ENCODE results near the gene ACSL3.
A peak's percentile ranks its signal among the peaks of the same experiment; 100 is the strongest.

Gene ACSL3

GRCh38 chr2:222904557-222905258 lies 43.9 kb downstream of the ACSL3 start:
- peaks cover 34% of the 10 kb centered on the region for H3K36me3 ChIP-seq (ENCODE audit: insufficient read depth, low read length)
- no peak overlapping the region for H3K9ac ChIP-seq (ENCODE audit: low read length)
- H3K27ac ChIP-seq (ENCODE audit: low read depth, low read length, poor library complexity, severe bottlenecking), result no peak overlapping the region
- H3K4me3 ChIP-seq (ENCODE audit: low read depth, low read length, poor library complexity, severe bottlenecking), result no peak overlapping the region
- no peak overlapping the region for H3K4me2 ChIP-seq (ENCODE audit: low read length)
- H3K9me3 ChIP-seq (ENCODE audit: low read length), result no peaks in the 10 kb centered on the region
- H3K9me2 ChIP-seq (ENCODE audit: low read depth, low read length), result no peaks in the 10 kb centered on the region
- no peaks in the 10 kb centered on the region for H3F3A ChIP-seq (ENCODE audit: insufficient read depth, low read length)
- peaks cover 18% of the 10 kb centered on the region for H3K4me1 ChIP-seq (ENCODE audit: insufficient read depth, low read length, severe bottlenecking)
- H4K20me1 ChIP-seq (ENCODE audit: insufficient read depth, low read length), result no peaks in the 10 kb centered on the region
- no peak overlapping the region for H2AFZ ChIP-seq (ENCODE audit: low read length)
- no peaks in the 10 kb centered on the region for H3K79me2 ChIP-seq (ENCODE audit: insufficient read depth, low read length)
- TF ChIP-seq EZH2 (IDR thresholded peaks at IDR 0.05; ENCODE audit: borderline replicate concordance, low read length), result no peak
- TF ChIP-seq, protein P1, sequence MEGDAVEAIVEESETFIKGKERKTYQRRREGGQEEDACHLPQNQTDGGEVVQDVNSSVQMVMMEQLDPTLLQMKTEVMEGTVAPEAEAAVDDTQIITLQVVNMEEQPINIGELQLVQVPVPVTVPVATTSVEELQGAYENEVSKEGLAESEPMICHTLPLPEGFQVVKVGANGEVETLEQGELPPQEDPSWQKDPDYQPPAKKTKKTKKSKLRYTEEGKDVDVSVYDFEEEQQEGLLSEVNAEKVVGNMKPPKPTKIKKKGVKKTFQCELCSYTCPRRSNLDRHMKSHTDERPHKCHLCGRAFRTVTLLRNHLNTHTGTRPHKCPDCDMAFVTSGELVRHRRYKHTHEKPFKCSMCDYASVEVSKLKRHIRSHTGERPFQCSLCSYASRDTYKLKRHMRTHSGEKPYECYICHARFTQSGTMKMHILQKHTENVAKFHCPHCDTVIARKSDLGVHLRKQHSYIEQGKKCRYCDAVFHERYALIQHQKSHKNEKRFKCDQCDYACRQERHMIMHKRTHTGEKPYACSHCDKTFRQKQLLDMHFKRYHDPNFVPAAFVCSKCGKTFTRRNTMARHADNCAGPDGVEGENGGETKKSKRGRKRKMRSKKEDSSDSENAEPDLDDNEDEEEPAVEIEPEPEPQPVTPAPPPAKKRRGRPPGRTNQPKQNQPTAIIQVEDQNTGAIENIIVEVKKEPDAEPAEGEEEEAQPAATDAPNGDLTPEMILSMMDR (IDR thresholded peaks at IDR 0.05; ENCODE audit: low read length), result no peak
- no peaks in the 10 kb centered on the region for H3K27me3 ChIP-seq (ENCODE audit: insufficient read depth, low read length)

GRCh38 chr2:222907048-222907447 lies 46.2 kb downstream of the ACSL3 start:
- no peak for TF ChIP-seq EZH2 (IDR thresholded peaks at IDR 0.05; ENCODE audit: borderline replicate concordance, low read length)
- TF ChIP-seq, protein P1 (IDR thresholded peaks at IDR 0.05; ENCODE audit: low read length), result no peak
- Histone ChIP-seq H3F3A (ENCODE audit: insufficient read depth, low read length) (no peaks in the 10 kb centered on the region), H3K9me3 (ENCODE audit: low read length) (no peaks in the 10 kb centered on the region), H3K36me3 (ENCODE audit: insufficient read depth, low read length) (peaks cover 38% of the 10 kb centered on the region), H3K27me3 (ENCODE audit: insufficient read depth, low read length) (no peaks in the 10 kb centered on the region), H3K27ac (ENCODE audit: low read depth, low read length, poor library complexity, severe bottlenecking) (peak overlapping the region; percentile 31), H3K9ac (ENCODE audit: low read length) (no peak overlapping the region), H2AFZ (ENCODE audit: low read length) (no peak overlapping the region), H3K4me1 (ENCODE audit: insufficient read depth, low read length, severe bottlenecking) (peaks cover 37% of the 10 kb centered on the region), H3K79me2 (ENCODE audit: insufficient read depth, low read length) (no peaks in the 10 kb centered on the region), H4K20me1 (ENCODE audit: insufficient read depth, low read length) (no peaks in the 10 kb centered on the region), H3K4me3 (ENCODE audit: low read depth, low read length, poor library complexity, severe bottlenecking) (no peak overlapping the region), H3K9me2 (ENCODE audit: low read depth, low read length) (no peaks in the 10 kb centered on the region), H3K4me2 (ENCODE audit: low read length) (no peak overlapping the region)

GRCh38 chr2:222907790-222908441 lies 47.1 kb downstream of the ACSL3 start:
- no peak overlapping the region for H3K9ac ChIP-seq (ENCODE audit: low read length)
- H3K4me2 ChIP-seq (ENCODE audit: low read length), result no peak overlapping the region
- H3K9me2 ChIP-seq (ENCODE audit: low read depth, low read length), result no peaks in the 10 kb centered on the region
- H3K9me3 ChIP-seq (ENCODE audit: low read length), result no peaks in the 10 kb centered on the region
- no peak overlapping the region for H3K4me3 ChIP-seq (ENCODE audit: low read depth, low read length, poor library complexity, severe bottlenecking)
- peaks cover 38% of the 10 kb centered on the region for H3K36me3 ChIP-seq (ENCODE audit: insufficient read depth, low read length)
- no peak for TF ChIP-seq EZH2 (IDR thresholded peaks at IDR 0.05; ENCODE audit: borderline replicate concordance, low read length)
- TF ChIP-seq, protein P1 (IDR thresholded peaks at IDR 0.05; ENCODE audit: low read length), result no peak
- no peak overlapping the region for H2AFZ ChIP-seq (ENCODE audit: low read length)
- H3K27ac ChIP-seq (ENCODE audit: low read depth, low read length, poor library complexity, severe bottlenecking), result no peak overlapping the region
- no peaks in the 10 kb centered on the region for H3F3A ChIP-seq (ENCODE audit: insufficient read depth, low read length)
- peaks cover 46% of the 10 kb centered on the region for H3K4me1 ChIP-seq (ENCODE audit: insufficient read depth, low read length, severe bottlenecking)
- no peaks in the 10 kb centered on the region for H3K27me3 ChIP-seq (ENCODE audit: insufficient read depth, low read length)
- no peaks in the 10 kb centered on the region for H4K20me1 ChIP-seq (ENCODE audit: insufficient read depth, low read length)
- H3K79me2 ChIP-seq (ENCODE audit: insufficient read depth, low read length), result no peaks in the 10 kb centered on the region
